ENCODE data around the gene AFDN. TPM values are rescaled to one million over a fixed set of nuclear protein-coding genes. Genes with fewer than 3 reads are reported as not detected.

The AFDN gene
- total and polyA plus RNA-seq, 4 donors = 93.3 to 188 (median 117) TPM

DNA sequence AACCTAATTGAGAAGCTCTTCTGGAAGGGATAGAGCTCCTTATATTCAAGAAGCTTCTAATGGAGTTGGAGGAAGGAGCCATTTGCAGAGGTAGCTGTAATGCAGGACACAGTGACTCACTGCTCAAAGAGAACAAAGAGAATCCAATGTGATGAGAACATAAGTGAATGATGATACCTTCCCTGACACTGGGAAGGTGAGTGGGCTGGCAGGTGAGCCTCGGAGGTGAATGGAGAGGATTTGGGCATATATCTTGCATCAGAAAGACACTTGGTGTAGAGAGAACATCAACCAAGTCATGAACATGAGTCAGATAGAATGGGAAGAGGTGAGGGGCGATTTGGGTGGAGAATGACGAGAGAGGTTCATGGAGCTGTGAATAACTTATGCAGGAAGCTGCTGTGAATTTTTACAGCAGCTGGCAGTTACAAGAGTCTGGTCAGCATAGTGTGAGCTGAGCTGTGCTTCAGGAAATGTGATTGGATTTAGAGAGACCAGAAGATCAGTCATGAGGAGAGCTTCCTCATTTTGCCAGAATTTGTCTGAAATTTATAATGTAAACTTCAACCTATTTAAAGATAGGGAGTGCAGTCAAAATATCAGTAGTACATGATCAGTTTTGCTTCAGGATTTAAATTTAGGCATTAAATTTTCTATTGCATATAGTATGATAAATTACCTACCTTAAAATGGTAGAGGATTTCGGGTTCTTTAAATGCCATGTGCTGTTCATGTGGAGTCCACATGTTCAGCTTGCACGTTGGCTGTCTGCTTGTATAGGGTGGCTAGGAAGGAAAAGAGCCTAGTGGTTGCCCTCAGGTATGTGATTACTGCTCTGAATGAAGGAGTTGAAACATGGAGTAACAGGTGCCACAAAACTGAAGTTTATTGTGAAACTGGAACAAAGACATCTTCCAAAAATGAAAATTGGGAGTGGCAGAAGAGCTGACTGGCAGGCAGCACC is 111.5 kb downstream of the AFDN start:
- no peaks in the 10 kb centered on the region for H3K27me3 ChIP-seq (ENCODE audit: control insufficient read depth, insufficient read depth, low read length)
- no peak overlapping the region for H3K4me3 ChIP-seq (ENCODE audit: low read depth, low read length)
- H3K27ac ChIP-seq (ENCODE audit: low read depth, low read length) = no peak overlapping the region
- no peaks in the 10 kb centered on the region for H3K9me3 ChIP-seq (ENCODE audit: control insufficient read depth, insufficient read depth, low read length)
- H3K4me1 ChIP-seq (ENCODE audit: control insufficient read depth, insufficient read depth, low read length) = no peaks in the 10 kb centered on the region
- WGBS (ENCODE audit: insufficient coverage) = 87% methylated on average over 5 of the region's 5 CpGs
- no peaks in the 10 kb centered on the region for H3K36me3 ChIP-seq (ENCODE audit: control insufficient read depth, insufficient read depth, low read length)
- DNase-seq (ENCODE audit: low read depth in 4 of 6, low spot score in 6 of 6) = no peak

DNA sequence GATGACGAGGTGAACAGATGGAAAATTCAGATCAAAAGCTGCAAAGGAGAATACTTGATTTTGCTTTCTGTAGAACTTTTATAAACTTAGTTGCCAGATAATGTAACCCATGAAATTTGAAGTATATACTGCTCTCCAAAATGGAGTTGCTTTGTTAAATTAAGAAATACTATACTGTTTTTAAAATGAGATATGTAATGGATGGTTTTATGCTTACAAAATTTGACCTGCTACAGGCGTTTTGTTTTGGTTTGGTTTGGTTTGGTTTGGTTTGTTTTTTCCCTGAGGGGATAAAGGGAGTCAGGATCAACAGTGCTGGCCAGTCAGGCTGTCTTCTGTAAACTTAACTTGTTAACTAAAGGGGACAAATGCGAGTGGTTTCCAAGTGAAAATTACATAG is 115.1 kb downstream of the AFDN start:
- H3K36me3 ChIP-seq (ENCODE audit: control insufficient read depth, insufficient read depth, low read length) = peaks cover 5% of the 10 kb centered on the region
- H3K27me3 ChIP-seq (ENCODE audit: control insufficient read depth, insufficient read depth, low read length) = no peaks in the 10 kb centered on the region
- H3K9me3 ChIP-seq (ENCODE audit: control insufficient read depth, insufficient read depth, low read length) = no peaks in the 10 kb centered on the region
- H3K27ac ChIP-seq (ENCODE audit: low read depth, low read length) = no peak overlapping the region
- DNase-seq (ENCODE audit: low read depth in 4 of 6, low spot score in 6 of 6) = no peak
- no peak overlapping the region for H3K4me3 ChIP-seq (ENCODE audit: low read depth, low read length)
- H3K4me1 ChIP-seq (ENCODE audit: control insufficient read depth, insufficient read depth, low read length) = no peaks in the 10 kb centered on the region
- 90% methylated on average over 2 of the region's 3 CpGs for WGBS (ENCODE audit: insufficient coverage)

DNA sequence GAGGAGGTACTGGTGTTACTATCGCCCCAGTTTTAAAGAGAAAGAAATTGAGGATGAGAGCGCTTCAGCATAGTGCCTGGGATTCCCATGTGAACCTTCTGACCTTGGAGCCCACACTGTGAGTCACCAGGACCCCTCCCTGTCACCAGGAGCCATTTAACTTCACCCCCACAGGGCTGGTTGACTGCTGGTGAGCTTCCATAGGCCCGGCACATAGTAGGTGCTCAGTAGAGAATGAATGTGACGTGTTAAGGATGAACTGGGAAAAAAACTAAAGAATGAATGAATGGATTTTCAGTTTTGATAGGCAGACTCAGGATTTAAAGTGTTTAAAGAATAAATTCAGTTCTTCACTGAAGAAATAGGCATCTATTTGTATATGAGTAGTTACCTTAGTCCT is 117.4 kb downstream of the AFDN start:
- Histone ChIP-seq H3K27ac (ENCODE audit: low read depth, low read length) (no peak overlapping the region), H3K36me3 (ENCODE audit: control insufficient read depth, insufficient read depth, low read length) (peaks cover 16% of the 10 kb centered on the region), H3K27me3 (ENCODE audit: control insufficient read depth, insufficient read depth, low read length) (no peaks in the 10 kb centered on the region), H3K4me1 (ENCODE audit: control insufficient read depth, insufficient read depth, low read length) (no peaks in the 10 kb centered on the region), H3K9me3 (ENCODE audit: control insufficient read depth, insufficient read depth, low read length) (no peaks in the 10 kb centered on the region), H3K4me3 (ENCODE audit: low read depth, low read length) (no peak overlapping the region)
- 95% methylated on average over 4 of the region's 4 CpGs for WGBS (ENCODE audit: insufficient coverage)
- no peak for DNase-seq (ENCODE audit: low read depth in 4 of 6, low spot score in 6 of 6)

DNA sequence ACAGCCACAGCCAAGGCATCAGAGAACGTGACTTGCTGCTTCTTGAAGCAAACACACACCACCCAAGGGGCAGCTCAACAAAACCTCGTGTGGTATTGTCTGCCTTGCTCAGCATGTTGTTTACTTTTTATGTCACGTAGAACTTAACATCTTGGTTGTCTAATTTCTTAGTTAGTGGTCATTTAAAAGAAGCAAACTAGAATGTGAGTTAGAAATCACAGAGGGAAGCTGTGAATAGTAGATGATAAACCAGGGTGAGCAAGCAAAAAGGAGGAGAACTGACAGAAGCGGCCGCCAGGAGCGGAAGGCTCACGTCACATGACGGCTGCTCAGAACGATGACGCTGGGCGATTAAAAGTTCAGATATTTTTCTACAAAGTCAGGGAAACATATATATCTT is 119.3 kb downstream of the AFDN start:
- no peaks in the 10 kb centered on the region for H3K27me3 ChIP-seq (ENCODE audit: control insufficient read depth, insufficient read depth, low read length)
- no peaks in the 10 kb centered on the region for H3K4me1 ChIP-seq (ENCODE audit: control insufficient read depth, insufficient read depth, low read length)
- 67% methylated on average over 2 of the region's 11 CpGs for WGBS (ENCODE audit: insufficient coverage)
- no peak overlapping the region for H3K4me3 ChIP-seq (ENCODE audit: low read depth, low read length)
- peaks cover 28% of the 10 kb centered on the region for H3K36me3 ChIP-seq (ENCODE audit: control insufficient read depth, insufficient read depth, low read length)
- no peaks in the 10 kb centered on the region for H3K9me3 ChIP-seq (ENCODE audit: control insufficient read depth, insufficient read depth, low read length)
- H3K27ac ChIP-seq (ENCODE audit: low read depth, low read length) = no peak overlapping the region
- no peak for DNase-seq (ENCODE audit: low read depth in 4 of 6, low spot score in 6 of 6)

DNA sequence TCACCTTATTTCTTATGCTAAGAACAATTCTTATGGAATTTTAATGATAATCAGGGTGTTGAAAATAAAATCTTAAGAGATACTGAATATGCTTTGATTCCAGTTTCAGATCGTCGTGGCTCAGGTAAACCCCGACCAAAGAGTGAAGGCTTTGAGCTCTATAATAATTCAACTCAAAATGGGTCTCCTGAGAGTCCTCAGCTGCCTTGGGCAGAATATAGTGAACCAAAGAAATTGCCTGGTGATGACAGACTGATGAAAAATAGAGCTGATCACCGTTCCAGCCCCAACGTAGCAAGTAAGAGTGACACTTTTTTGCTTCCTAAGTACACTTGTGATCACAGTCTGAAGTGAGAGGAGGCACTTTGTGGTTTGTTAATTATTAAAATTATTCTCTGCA is 119.9 kb downstream of the AFDN start:
- Histone ChIP-seq H3K4me3 (ENCODE audit: low read depth, low read length) (no peak overlapping the region), H3K27me3 (ENCODE audit: control insufficient read depth, insufficient read depth, low read length) (no peaks in the 10 kb centered on the region), H3K4me1 (ENCODE audit: control insufficient read depth, insufficient read depth, low read length) (no peaks in the 10 kb centered on the region), H3K9me3 (ENCODE audit: control insufficient read depth, insufficient read depth, low read length) (no peaks in the 10 kb centered on the region), H3K27ac (ENCODE audit: low read depth, low read length) (no peak overlapping the region), H3K36me3 (ENCODE audit: control insufficient read depth, insufficient read depth, low read length) (peaks cover 34% of the 10 kb centered on the region)
- DNase-seq (ENCODE audit: low read depth in 4 of 6, low spot score in 6 of 6) = peak in 1 of 6 donors; percentile 64
- 67% methylated on average over 1 of the region's 5 CpGs for WGBS (ENCODE audit: insufficient coverage)

DNA sequence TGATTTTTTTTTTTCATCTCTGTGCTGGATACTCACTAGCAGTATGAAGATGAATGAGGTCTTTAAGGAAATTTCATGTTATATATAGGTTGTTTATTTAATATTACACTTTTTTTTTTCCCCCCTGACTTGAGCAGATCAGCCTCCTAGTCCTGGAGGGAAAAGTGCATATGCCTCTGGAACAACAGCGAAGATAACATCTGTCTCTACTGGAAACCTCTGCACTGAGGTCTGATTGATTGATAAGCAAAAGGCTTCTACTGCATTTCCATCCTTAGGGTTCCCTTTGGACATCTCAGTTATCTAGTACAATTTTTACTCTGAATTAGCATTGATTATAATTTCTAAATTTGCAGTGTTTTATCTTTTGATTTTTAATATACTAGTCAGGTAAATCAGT is 121.0 kb downstream of the AFDN start:
- Histone ChIP-seq H3K27ac (ENCODE audit: low read depth, low read length) (no peak overlapping the region), H3K4me1 (ENCODE audit: control insufficient read depth, insufficient read depth, low read length) (no peaks in the 10 kb centered on the region), H3K4me3 (ENCODE audit: low read depth, low read length) (no peak overlapping the region), H3K9me3 (ENCODE audit: control insufficient read depth, insufficient read depth, low read length) (no peaks in the 10 kb centered on the region), H3K36me3 (ENCODE audit: control insufficient read depth, insufficient read depth, low read length) (peaks cover 39% of the 10 kb centered on the region), H3K27me3 (ENCODE audit: control insufficient read depth, insufficient read depth, low read length) (no peaks in the 10 kb centered on the region)
- no CpG with 5 or more reads among the region's 1 CpG for WGBS (ENCODE audit: insufficient coverage)
- DNase-seq (ENCODE audit: low read depth in 4 of 6, low spot score in 6 of 6) = no peak

DNA sequence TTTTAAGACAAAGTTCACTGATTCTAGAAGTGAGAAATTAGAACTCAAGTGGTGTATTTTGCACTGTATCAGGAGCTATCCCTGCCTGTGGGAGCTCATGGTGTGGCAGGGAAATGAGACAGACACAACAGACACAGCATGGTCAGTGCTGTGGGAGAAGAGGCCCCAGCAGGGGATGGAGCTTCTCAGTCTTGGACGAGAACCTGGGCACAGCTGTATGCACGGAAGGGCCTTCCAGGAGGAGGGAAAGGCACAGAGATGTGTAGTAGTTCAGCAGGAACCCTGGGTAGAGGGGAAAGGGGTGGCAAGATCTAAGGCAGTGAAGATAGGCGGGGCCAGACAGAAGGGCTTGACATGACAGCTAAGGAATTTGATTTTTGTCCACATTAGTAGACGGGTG is 122.0 kb downstream of the AFDN start:
- peaks cover 39% of the 10 kb centered on the region for H3K36me3 ChIP-seq (ENCODE audit: control insufficient read depth, insufficient read depth, low read length)
- WGBS (ENCODE audit: insufficient coverage) = 82% methylated on average over 4 of the region's 4 CpGs
- no peak for DNase-seq (ENCODE audit: low read depth in 4 of 6, low spot score in 6 of 6)

DNA sequence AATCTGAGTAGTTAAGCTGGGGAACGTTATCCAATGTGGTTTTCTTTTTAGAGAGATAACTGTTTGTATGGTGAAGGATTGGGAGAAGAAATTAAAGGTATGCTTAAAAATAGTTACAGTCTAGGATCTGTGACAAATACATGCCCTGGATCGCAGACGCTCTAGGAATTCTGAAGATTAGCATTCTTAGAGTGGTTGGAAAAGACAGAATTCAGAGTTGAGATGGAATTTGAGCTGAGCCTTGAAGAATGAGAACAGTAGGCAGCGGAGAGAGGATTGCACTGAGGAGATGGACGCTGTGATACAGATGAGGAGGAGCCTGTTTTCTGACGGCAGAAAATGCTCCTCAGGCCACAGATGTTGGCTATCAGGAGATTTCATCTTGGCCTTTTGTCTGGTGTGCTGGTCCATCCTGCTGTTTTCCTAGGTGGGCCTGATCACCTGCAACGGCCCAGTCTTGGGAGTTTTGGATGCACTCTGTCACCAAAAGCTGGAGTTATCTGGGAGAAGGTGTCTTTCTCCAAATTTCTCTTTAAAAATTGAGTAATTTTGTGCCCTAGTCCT is 122.5 kb downstream of the AFDN start:
- no peaks in the 10 kb centered on the region for H3K4me1 ChIP-seq (ENCODE audit: control insufficient read depth, insufficient read depth, low read length)
- no peaks in the 10 kb centered on the region for H3K9me3 ChIP-seq (ENCODE audit: control insufficient read depth, insufficient read depth, low read length)
- no peak for DNase-seq (ENCODE audit: low read depth in 4 of 6, low spot score in 6 of 6)
- no peaks in the 10 kb centered on the region for H3K27me3 ChIP-seq (ENCODE audit: control insufficient read depth, insufficient read depth, low read length)
- peaks cover 34% of the 10 kb centered on the region for H3K36me3 ChIP-seq (ENCODE audit: control insufficient read depth, insufficient read depth, low read length)
- H3K27ac ChIP-seq (ENCODE audit: low read depth, low read length) = no peak overlapping the region
- no peak overlapping the region for H3K4me3 ChIP-seq (ENCODE audit: low read depth, low read length)
- WGBS (ENCODE audit: insufficient coverage) = 84% methylated on average over 7 of the region's 7 CpGs

More for the DNA sequence above, 122.0 kb downstream of the AFDN start:
- H3K4me1 ChIP-seq (ENCODE audit: control insufficient read depth, insufficient read depth, low read length) = no peaks in the 10 kb centered on the region
- no peaks in the 10 kb centered on the region for H3K9me3 ChIP-seq (ENCODE audit: control insufficient read depth, insufficient read depth, low read length)
- no peak overlapping the region for H3K27ac ChIP-seq (ENCODE audit: low read depth, low read length)
- no peak overlapping the region for H3K4me3 ChIP-seq (ENCODE audit: low read depth, low read length)
- H3K27me3 ChIP-seq (ENCODE audit: control insufficient read depth, insufficient read depth, low read length) = no peaks in the 10 kb centered on the region

DNA sequence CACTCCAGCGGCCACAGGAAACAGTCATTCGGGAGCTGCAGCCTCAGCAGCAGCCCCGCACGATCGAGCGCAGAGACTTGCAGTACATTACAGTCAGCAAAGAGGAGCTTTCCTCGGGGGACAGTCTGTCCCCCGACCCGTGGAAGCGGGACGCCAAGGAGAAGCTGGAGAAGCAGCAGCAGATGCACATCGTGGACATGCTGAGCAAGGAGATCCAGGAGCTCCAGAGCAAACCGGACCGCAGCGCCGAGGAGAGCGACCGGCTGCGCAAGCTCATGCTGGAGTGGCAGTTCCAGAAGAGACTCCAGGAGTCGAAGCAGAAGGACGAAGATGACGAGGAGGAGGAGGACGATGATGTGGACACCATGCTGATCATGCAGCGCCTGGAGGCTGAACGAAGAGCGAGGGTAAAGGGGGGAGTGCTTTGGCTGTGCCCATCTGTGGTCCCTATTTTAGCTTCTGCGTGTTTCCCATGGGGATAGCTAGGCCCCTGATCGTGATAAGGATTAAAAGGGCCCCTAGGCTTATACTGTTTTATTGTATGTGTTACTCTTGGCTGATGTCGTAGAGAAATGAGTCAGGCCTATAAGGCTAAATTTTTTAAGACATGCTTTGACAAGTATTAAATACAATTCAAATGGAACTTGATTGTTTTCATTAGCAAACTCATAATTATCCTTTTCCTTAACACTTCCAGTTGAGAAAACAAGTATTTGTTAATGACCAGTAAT is 125.2 kb downstream of the AFDN start:
- H3K9me3 ChIP-seq (ENCODE audit: control insufficient read depth, insufficient read depth, low read length) = no peaks in the 10 kb centered on the region
- H3K4me1 ChIP-seq (ENCODE audit: control insufficient read depth, insufficient read depth, low read length) = no peaks in the 10 kb centered on the region
- no peak overlapping the region for H3K27ac ChIP-seq (ENCODE audit: low read depth, low read length)
- H3K27me3 ChIP-seq (ENCODE audit: control insufficient read depth, insufficient read depth, low read length) = no peaks in the 10 kb centered on the region
- H3K36me3 ChIP-seq (ENCODE audit: control insufficient read depth, insufficient read depth, low read length) = peaks cover 39% of the 10 kb centered on the region
- WGBS (ENCODE audit: insufficient coverage) = 91% methylated on average over 27 of the region's 29 CpGs
- H3K4me3 ChIP-seq (ENCODE audit: low read depth, low read length) = no peak overlapping the region
- no peak for DNase-seq (ENCODE audit: low read depth in 4 of 6, low spot score in 6 of 6)
